GM12878 (cell line): ENCODE measurements around the gene TENT5A. TPM values are rescaled to one million over a fixed set of nuclear protein-coding genes. Genes with fewer than 3 reads are reported as not detected.

Source experiments
- CEBPB ChIP-seq, 2 experiments: fragments of 150-350 bp in 1 of 2; IDR thresholded peaks; 2 replicates each; pipeline ENCODE4 v1.6.1; 2012 to 2014; ENCODE audit warnings: low read depth in 2 of 2, low read length in 2 of 2, borderline replicate concordance in 1 of 2, inconsistent platforms in 1 of 2
- FOXM1 ChIP-seq: IDR thresholded peaks from 2 replicates; pipeline ENCODE4 v1.6.1; 2012; ENCODE audit warnings: low read depth, mild to moderate bottlenecking, inconsistent platforms, low read length, moderate library complexity
- HDAC2 ChIP-seq: fragments of 200-600 bp; sonication (generic); IDR thresholded peaks from 2 replicates; pipeline ENCODE4 v1.6.1; 2017
- IKZF2 ChIP-seq, 2 experiments: fragments of 450-650 bp; IDR thresholded peaks; 2 replicates each; pipeline ENCODE4 v1.6.1; 2017; ENCODE audit warnings: mild to moderate bottlenecking in 2 of 2, moderate library complexity in 2 of 2
- IRF4 ChIP-seq: IDR thresholded peaks from 2 replicates; pipeline ENCODE4 v1.6.1; 2011; ENCODE audit warnings: low read depth, low read length
- KDM1A ChIP-seq: fragments of 200-600 bp; sonication (generic); IDR thresholded peaks from 2 replicates; pipeline ENCODE4 v1.6.1; 2016; ENCODE audit warnings: borderline replicate concordance
- NFXL1 ChIP-seq: fragments of 450-650 bp; IDR thresholded peaks from 2 replicates; pipeline ENCODE4 v1.6.1; 2017; ENCODE audit warnings: antibody characterized with exemption, mild to moderate bottlenecking, borderline replicate concordance
- PAX8 ChIP-seq: fragments of 450-650 bp; IDR thresholded peaks from 2 replicates; pipeline ENCODE4 v1.6.1; 2017; ENCODE audit warnings: mild to moderate bottlenecking, moderate library complexity
- PML ChIP-seq: IDR thresholded peaks from 2 replicates; pipeline ENCODE4 v1.6.1; 2012; ENCODE audit warnings: low read length, inconsistent platforms
- RB1 ChIP-seq: fragments of 450-650 bp; formaldehyde crosslinking; IDR thresholded peaks from 2 replicates; pipeline ENCODE4 v1.6.1; 2017; ENCODE audit warnings: mild to moderate bottlenecking, borderline replicate concordance
- SP1 ChIP-seq: IDR thresholded peaks from one replicate; pipeline ENCODE4 v1.6.1; 2011; ENCODE audit warnings: low read depth, low read length
- SREBF1 ChIP-seq: IDR thresholded peaks from 2 replicates; pipeline ENCODE4 v1.6.1; 2012; ENCODE audit warnings: mild to moderate bottlenecking, low read length
- STAT3 ChIP-seq: IDR thresholded peaks from 2 replicates; pipeline ENCODE4 v1.6.1; 2011; ENCODE audit warnings: low read depth, low read length, improper control_type of control experiment
- TAF1 ChIP-seq: IDR thresholded peaks from 2 replicates; pipeline ENCODE4 v1.6.1; 2011; ENCODE audit warnings: mild to moderate bottlenecking, low read depth, low read length, borderline replicate concordance
- ZNF384 ChIP-seq: IDR thresholded peaks from 2 replicates; pipeline ENCODE4 v1.6.1; 2012; ENCODE audit warnings: low read depth, mild to moderate bottlenecking, low read length, improper control_type of control experiment, borderline replicate concordance
- polyA plus RNA-seq, 11 experiments: library from polyadenylated mRNA; depleted of rRNA in 4 of 11; unstranded in 6 of 11; stranded (reverse) in 5 of 11; fragments of >200 nt; fragmentation: Nextera tagmentation in 4 of 11; fragmentation: Illumina TruSeq in 1 of 11; extraction: Ambion mirVana in 4 of 11; extraction: Trizol in 1 of 11; gene quantifications; 1 replicate in 1 of 11; 2 replicates in 10 of 11; pipeline versions ENCODE4 v1.2.1 to v1.2.3, GENCODE V29; 2011 to 2016; ENCODE audit warnings: inconsistent platforms in 2 of 11, missing spikeins in 2 of 11, low read depth in 1 of 11
- total RNA-seq, 4 experiments: library from RNA; depleted of rRNA in 3 of 4; stranded (reverse); fragments of >200 nt in 3 of 4; fragmentation: Illumina TruSeq in 1 of 4; extraction: Trizol in 1 of 4; gene quantifications; 2 replicates each; pipeline versions ENCODE4 v1.2.1 to v1.2.3, GENCODE V29; 2013 to 2021
- TF ChIP-seq, protein P1 (sequence below): fragments of 450-650 bp; conservative IDR thresholded peaks from 2 replicates; pipeline ENCODE4 v1.6.1; 2017; ENCODE audit warnings: mild to moderate bottlenecking, moderate library complexity
- TF ChIP-seq, protein P2 (sequence below): fragments of 450-650 bp; IDR thresholded peaks from 2 replicates; pipeline ENCODE4 v1.6.1; 2014; ENCODE audit warnings: mild to moderate bottlenecking
- TF ChIP-seq, protein P3 (sequence below): IDR thresholded peaks from 2 replicates; pipeline ENCODE4 v1.6.1; 2012; ENCODE audit warnings: low read length, inconsistent platforms
- TF ChIP-seq, protein P4 (sequence below): IDR thresholded peaks from 2 replicates; pipeline ENCODE4 v1.6.1; 2012; ENCODE audit warnings: low read depth, low read length, improper control_type of control experiment
- TF ChIP-seq, protein P5 (sequence below): IDR thresholded peaks from 2 replicates; pipeline ENCODE4 v1.6.1; 2011; ENCODE audit warnings: mild to moderate bottlenecking, low read depth, low read length, moderate library complexity; ENCODE audit not compliant: insufficient replicate concordance
- TF ChIP-seq, protein P6 (sequence below): fragments of 450-650 bp; IDR thresholded peaks from 2 replicates; pipeline ENCODE4 v1.6.1; 2017; ENCODE audit warnings: mild to moderate bottlenecking, moderate library complexity

Gene TENT5A
- total and polyA plus RNA-seq, 10 of the 15 experiments (the other 5 are each of a cell fraction or from before 2014, with no cell fraction given): 0.25 to 9.6 (median 0.48) TPM

DNA sequence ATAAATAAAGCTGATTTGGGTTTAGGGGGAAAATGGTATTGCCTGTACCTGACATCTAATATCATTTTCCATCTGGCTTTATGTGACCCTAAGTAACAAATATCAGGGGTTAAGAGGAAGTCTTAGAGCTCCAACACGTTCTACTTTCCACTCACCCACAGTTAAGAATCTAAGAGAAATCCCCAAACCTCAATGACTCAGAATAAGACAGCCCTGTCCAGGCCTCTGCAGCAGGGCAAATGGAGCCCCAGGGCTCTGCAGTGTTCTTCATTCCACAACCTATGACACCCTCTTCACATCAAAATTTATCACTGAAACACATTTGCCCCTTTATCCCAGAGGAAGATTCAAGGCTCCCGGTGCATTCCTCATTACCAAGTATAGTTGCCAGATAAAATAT, 20.3 kb upstream of the TENT5A start (continued):
- TF ChIP-seq, protein P1, sequence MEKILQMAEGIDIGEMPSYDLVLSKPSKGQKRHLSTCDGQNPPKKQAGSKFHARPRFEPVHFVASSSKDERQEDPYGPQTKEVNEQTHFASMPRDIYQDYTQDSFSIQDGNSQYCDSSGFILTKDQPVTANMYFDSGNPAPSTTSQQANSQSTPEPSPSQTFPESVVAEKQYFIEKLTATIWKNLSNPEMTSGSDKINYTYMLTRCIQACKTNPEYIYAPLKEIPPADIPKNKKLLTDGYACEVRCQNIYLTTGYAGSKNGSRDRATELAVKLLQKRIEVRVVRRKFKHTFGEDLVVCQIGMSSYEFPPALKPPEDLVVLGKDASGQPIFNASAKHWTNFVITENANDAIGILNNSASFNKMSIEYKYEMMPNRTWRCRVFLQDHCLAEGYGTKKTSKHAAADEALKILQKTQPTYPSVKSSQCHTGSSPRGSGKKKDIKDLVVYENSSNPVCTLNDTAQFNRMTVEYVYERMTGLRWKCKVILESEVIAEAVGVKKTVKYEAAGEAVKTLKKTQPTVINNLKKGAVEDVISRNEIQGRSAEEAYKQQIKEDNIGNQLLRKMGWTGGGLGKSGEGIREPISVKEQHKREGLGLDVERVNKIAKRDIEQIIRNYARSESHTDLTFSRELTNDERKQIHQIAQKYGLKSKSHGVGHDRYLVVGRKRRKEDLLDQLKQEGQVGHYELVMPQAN: no peak
- TF ChIP-seq, protein P2, sequence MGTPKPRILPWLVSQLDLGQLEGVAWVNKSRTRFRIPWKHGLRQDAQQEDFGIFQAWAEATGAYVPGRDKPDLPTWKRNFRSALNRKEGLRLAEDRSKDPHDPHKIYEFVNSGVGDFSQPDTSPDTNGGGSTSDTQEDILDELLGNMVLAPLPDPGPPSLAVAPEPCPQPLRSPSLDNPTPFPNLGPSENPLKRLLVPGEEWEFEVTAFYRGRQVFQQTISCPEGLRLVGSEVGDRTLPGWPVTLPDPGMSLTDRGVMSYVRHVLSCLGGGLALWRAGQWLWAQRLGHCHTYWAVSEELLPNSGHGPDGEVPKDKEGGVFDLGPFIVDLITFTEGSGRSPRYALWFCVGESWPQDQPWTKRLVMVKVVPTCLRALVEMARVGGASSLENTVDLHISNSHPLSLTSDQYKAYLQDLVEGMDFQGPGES: no peak
- TF ChIP-seq NFXL1 (no peak), RB1 (no peak), FOXM1 (peak; percentile 41; the same call in 1 of the 2 replicates), HDAC2 (no peak), CEBPB (IDR thresholded peaks at IDR 0.05; ENCODE audit: borderline replicate concordance in 1 of 2, low read depth in 2 of 2, low read length in 2 of 2) (no peak), PML (no peak), STAT3 (no peak), KDM1A (no peak), ZNF384 (no peak), SREBF1 (no peak), IRF4 (peak; percentile 95), SP1 (no peak), PAX8 (no peak), TAF1 (no peak), IKZF2 (IDR thresholded peaks at IDR 0.05) (peak; percentile 92 to 93)
- TF ChIP-seq, protein P3, sequence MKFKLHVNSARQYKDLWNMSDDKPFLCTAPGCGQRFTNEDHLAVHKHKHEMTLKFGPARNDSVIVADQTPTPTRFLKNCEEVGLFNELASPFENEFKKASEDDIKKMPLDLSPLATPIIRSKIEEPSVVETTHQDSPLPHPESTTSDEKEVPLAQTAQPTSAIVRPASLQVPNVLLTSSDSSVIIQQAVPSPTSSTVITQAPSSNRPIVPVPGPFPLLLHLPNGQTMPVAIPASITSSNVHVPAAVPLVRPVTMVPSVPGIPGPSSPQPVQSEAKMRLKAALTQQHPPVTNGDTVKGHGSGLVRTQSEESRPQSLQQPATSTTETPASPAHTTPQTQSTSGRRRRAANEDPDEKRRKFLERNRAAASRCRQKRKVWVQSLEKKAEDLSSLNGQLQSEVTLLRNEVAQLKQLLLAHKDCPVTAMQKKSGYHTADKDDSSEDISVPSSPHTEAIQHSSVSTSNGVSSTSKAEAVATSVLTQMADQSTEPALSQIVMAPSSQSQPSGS: peak; percentile 58
- TF ChIP-seq, protein P4, sequence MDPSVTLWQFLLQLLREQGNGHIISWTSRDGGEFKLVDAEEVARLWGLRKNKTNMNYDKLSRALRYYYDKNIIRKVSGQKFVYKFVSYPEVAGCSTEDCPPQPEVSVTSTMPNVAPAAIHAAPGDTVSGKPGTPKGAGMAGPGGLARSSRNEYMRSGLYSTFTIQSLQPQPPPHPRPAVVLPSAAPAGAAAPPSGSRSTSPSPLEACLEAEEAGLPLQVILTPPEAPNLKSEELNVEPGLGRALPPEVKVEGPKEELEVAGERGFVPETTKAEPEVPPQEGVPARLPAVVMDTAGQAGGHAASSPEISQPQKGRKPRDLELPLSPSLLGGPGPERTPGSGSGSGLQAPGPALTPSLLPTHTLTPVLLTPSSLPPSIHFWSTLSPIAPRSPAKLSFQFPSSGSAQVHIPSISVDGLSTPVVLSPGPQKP: no peak
- TF ChIP-seq, protein P5, sequence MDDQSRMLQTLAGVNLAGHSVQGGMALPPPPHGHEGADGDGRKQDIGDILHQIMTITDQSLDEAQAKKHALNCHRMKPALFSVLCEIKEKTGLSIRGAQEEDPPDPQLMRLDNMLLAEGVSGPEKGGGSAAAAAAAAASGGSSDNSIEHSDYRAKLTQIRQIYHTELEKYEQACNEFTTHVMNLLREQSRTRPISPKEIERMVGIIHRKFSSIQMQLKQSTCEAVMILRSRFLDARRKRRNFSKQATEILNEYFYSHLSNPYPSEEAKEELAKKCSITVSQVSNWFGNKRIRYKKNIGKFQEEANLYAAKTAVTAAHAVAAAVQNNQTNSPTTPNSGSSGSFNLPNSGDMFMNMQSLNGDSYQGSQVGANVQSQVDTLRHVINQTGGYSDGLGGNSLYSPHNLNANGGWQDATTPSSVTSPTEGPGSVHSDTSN: no peak
- TF ChIP-seq, protein P6, sequence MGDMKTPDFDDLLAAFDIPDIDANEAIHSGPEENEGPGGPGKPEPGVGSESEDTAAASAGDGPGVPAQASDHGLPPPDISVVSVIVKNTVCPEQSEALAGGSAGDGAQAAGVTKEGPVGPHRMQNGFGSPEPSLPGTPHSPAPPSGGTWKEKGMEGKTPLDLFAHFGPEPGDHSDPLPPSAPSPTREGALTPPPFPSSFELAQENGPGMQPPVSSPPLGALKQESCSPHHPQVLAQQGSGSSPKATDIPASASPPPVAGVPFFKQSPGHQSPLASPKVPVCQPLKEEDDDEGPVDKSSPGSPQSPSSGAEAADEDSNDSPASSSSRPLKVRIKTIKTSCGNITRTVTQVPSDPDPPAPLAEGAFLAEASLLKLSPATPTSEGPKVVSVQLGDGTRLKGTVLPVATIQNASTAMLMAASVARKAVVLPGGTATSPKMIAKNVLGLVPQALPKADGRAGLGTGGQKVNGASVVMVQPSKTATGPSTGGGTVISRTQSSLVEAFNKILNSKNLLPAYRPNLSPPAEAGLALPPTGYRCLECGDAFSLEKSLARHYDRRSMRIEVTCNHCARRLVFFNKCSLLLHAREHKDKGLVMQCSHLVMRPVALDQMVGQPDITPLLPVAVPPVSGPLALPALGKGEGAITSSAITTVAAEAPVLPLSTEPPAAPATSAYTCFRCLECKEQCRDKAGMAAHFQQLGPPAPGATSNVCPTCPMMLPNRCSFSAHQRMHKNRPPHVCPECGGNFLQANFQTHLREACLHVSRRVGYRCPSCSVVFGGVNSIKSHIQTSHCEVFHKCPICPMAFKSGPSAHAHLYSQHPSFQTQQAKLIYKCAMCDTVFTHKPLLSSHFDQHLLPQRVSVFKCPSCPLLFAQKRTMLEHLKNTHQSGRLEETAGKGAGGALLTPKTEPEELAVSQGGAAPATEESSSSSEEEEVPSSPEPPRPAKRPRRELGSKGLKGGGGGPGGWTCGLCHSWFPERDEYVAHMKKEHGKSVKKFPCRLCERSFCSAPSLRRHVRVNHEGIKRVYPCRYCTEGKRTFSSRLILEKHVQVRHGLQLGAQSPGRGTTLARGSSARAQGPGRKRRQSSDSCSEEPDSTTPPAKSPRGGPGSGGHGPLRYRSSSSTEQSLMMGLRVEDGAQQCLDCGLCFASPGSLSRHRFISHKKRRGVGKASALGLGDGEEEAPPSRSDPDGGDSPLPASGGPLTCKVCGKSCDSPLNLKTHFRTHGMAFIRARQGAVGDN: no peak; the same call in 1 of the 2 replicates
